HG03196 (cell line): ENCODE data around the gene CCDC61.
A peak's percentile ranks its signal among the peaks of the same experiment; 100 is the strongest.

Experiments
- ATAC-seq: cut with Tn5 transposase; IDR thresholded peaks from one replicate; pipeline ENCODE4 v1.9.1; 2021; ENCODE audit not compliant: unreplicated experiment

Gene CCDC61

DNA sequence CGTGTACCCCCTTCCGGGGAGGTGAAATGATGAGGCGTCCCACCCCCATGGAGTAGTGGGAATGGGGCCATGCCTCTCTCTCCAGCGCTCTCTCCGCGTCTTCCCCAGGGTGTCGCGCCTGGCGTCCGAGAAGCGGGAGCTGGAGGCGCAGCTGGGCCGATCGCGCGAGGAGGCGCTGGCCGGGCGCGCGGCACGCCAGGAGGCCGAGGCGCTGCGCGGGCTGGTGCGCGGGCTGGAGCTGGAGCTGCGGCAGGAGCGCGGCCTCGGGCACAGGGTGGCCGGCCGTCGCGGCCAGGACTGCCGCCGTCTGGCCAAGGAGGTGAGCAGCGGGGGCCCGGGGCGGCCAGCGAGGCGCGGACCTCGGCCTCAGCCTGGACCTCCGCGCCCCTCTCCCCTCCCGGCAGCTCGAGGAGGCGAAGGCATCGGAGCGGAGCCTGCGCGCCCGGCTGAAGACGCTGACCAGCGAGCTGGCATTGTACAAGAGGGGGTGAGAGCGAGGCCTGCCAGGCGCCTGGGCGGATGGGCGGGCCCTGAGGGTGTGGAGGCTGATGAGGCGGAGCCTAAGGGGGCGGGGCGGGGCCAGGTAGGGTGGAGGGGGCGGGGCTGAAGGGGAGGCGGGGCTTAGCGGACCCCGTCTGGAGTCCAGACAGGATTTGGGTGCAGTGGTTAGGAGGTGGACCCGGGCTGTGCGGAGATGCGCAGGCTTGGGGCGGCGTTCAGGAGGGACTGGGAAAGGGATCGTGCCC lies 19.8 kb downstream of the CCDC61 start:
- ATAC-seq: no peak

DNA sequence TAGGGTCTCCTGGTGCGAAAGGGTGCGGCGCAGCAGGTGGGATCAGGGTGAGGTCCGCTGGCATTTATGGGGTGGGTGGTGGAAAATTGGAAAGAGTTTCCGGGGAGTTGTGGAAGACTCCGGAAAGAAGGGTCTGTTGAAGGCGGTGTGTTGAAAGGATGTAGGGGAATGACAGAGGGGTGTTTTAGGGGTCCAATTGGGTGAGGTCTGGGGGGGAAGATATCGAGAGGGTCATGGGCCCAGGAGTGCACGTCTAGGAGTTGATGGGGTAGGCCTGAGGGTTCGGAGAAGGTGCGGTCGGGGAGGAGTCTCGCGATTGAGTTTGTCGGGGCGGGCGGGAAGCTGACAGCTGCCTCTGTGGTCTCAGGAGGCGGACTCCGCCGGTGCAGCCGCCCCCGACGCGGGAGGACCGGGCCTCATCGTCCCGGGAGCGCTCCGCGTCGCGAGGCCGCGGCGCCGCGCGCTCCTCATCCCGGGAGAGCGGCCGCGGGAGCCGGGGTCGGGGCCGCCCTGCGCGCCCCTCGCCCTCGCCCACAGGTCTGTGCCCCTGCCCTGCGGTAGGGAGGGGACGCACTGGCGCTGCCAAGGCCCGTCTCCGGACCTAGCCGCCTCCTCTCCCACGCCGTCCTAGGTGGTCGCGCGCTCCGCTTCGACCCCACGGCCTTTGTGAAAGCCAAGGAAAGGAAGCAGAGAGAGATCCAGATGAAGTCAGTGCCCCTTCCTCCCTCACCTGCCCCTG lies 20.6 kb downstream of the CCDC61 start:
- no peak for ATAC-seq

- ATAC-seq: peak; percentile 55
Measured at GRCh38 chr19:46016426-46017094, 21.3 kb downstream of the CCDC61 start.

DNA sequence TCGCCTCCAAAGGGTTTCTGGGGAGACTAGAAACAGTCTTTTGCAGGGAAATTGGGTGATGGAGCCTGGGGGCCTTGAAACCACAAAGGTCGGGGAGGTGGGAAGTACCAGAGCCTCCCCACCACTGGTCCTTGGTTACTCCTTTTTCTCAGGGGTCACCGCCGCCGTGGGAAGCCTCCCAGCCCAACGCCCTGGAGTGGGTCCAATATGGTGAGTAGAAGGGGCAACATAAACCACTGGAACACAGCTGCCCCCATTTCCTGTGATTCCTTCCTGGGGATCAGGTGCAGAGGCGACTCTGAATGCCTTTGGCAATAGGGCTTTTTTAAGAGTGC lies 21.8 kb downstream of the CCDC61 start:
- no peak for ATAC-seq

- ATAC-seq: no peak
Measured at GRCh38 chr19:46017874-46018675, 22.8 kb downstream of the CCDC61 start.

- no peak for ATAC-seq
Measured at GRCh38 chr19:46018729-46019251, 23.5 kb downstream of the CCDC61 start.

DNA sequence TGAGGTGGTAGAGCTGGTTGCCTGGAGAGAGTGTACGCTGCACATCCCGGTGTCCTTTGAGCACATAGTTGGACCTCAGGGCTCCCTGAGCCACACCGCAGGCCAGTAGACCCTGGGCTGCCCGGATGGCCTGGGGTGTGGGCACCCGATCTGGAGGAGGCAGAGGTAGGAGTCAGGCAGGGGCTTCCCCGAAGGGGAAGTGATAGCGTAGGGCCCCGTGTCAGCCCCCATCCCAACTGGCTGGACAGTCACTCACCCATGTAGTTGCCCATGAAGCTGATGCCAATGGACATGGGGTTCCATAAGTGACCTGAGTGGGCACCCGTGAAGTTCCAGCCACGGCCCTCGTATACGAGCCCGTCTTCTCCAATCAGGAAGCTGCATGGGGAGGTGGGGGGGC lies 24.0 kb downstream of the CCDC61 start:
- ATAC-seq: no peak

GRCh38 chr19:46020819-46021125 lies 25.5 kb downstream of the CCDC61 start:
- no peak for ATAC-seq

- ATAC-seq: no peak
Measured at GRCh38 chr19:46021531-46022041, 26.3 kb downstream of the CCDC61 start.

GRCh38 chr19:46022061-46022430 lies 26.8 kb downstream of the CCDC61 start:
- ATAC-seq: no peak

DNA sequence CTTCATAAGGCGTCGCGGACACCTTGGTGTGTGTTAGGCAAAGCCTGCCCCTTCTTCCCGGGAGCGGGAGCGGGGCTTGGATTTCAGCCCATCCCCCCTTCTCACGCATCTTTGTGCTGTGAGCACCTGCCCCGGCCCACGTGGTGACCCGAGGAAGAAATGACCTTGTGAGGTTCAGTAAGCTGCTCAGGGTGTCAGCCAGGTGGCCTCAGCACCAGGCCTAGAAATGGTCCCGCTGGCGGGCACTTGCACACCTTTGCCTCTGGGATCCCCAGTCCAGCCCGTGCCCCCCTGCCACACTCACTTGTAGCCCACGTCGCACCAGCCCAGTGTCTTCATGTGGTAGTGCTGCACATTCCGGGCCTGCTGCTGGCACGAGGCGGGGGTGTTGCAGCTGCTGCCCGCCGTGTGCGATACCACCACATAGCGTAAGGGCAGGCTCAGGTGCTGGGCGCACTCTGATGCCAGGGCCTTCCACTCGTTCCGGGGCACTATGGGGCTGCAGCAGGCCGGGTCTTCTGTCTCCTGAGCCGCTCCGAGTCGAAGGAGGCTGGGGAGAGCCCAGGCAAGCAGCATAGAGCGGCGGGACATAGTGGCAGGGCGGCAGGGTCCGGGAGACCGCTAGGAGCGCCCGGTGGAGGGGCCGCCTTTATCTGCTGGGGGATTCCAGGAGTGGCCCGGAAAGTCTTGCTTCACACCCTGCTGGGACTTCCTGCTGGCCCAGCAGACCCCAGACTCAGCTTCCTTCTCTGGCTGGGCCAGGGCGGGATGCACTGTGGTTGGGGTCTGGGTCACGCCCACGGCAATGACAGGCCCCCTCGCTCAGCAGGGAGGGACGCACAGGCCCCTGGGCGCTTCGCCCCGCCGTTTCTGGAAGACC lies 27.4 kb downstream of the CCDC61 start, which contains the start of gene PGLYRP1:
Gene PGLYRP1 (minus strand): TSS at position 623 of the 880 bp plus-strand sequence. CDS start 32 bp downstream, at position 591.
- ATAC-seq: no peak

GRCh38 chr19:46023311-46023779 lies 28.1 kb downstream of the CCDC61 start:
- no peak for ATAC-seq

- ATAC-seq: no peak
Measured at GRCh38 chr19:46025835-46026234, 30.6 kb downstream of the CCDC61 start.

GRCh38 chr19:46030812-46031550 lies 35.7 kb downstream of the CCDC61 start:
- ATAC-seq: no peak

DNA sequence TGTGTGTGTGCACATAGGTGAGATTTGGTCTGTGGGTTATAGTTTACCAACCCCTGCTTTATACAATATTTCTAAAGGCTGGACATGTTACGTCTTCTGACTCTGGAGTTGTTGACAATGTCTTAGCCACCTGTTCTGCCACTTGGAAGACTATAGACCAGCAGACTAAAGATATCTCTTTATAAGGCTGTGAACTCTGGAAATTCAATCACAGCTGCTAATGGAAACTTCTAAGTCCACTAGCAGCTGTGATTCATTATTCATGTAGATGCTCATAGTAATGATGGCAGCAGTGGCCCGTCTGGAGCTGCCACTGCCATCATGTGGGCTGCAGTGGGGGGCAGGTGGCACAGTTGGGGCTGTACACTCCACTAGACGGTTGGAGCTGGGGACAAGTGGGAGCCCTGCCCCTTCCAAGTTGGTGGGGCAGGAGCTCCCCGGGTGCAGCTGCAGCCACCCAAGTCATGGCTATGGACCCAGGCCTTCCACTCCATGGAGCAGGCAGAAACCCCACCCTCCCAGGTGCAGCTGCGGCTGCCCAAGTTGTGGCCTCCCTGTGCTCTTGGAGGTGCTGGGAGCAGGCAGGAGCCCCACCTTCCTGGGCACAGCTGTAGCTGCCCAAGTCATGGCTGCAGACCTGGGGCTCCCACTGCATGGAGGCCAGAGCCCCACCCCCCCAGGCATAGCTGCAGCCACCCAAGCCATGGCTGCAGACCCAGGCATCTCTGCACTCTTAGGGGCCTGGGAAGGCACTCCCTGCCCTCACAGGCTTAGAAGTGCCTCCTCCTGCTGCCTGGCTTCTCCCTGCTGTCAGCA lies 36.7 kb downstream of the CCDC61 start:
- ATAC-seq: no peak

DNA sequence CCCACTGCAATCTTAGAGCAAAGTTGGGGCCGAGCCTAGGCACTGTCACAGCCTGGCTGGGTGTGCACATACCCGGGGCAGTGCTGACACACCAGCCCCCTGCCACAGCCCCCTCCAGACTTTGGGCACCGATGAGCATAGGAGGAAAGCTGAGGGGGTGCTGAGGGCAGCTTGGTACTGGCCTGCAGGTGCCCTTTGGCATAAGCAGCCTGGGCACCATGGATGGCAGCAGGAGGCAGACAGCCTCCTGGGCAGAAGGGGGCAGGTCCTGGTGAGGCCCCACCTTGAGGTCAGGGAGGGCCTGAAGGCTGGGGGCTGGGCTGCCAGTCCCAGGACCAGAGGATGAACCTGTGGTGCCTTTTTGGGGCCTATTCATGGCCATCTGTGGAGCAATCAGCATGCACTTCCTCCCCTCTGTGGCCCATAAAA lies 37.3 kb downstream of the CCDC61 start:
- no peak for ATAC-seq

- ATAC-seq: no peak
Measured at GRCh38 chr19:46033401-46033800, 38.1 kb downstream of the CCDC61 start.

DNA sequence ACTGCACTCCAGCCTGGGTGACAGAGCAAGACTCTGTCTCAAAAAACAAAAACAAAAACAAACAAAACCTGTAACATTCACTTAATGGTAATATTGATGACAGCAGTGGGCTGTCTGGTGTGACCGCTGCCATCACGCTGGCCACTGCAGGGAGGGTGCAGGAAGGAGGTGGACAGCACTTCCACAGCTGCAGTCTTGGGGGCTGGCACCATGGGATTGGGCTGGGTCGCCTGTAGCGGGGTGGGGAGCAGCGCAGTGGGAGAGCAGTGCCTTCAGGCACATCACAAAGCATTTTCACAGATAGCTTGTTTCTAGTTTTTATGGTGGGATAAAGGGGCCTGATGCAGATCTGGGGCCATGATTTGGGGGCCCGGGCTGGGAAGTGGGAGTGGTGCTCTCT lies 40.3 kb downstream of the CCDC61 start:
- no peak for ATAC-seq
